ENCODE measurements around the gene ANAPC7.

The ANAPC7 gene

DNA sequence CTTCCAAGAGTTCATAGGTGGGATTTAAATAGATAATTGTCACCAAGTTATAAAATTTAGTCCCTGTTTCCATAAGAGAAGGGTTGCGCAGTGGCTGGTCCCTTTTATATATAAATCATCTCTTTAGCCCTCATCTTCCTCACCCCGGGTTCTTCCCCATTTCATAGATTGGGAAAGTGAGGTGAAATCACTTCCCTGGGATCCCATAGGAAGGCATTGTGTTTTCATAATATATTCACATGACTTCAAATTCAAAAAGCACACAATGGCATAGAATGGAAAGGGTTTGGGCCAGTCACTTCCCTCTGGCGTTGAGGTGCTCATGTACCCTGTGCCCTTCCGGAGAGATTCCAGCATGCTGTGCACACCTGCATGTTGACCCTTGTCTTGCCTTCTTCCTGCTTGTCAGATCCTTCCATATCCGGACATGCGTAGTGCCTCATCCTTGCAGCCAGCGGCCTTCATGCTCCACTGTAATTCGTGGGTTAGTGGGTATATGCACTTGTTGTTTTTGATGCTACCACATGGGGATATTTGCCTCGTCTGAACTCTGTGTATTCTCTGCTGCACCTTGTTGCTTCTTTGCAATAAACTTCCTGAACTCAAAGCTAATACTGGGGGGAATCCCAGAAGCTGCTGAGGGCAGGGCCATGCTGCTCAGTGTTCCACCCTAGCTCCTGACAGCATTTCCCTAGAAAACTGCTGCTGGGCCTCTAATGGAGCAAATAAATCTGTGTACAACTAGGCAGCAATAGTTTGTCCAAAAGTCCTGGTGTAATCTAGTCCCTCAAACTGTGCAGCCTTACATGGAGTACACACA, 59.6 kb downstream of the ANAPC7 start:
- Histone ChIP-seq H3K27me3 (ENCODE audit: insufficient read depth, poor library complexity, severe bottlenecking) (no peaks in the 10 kb centered on the region), H3K27ac (replicated peaks) (no peak overlapping the region), H3K4me3 (replicated peaks; ENCODE audit: insufficient read depth, low read length) (no peak overlapping the region)
- TF ChIP-seq GABPA (IDR thresholded peaks at IDR 0.05; ENCODE audit: low read depth), result no peak
- TF ChIP-seq, protein P1, sequence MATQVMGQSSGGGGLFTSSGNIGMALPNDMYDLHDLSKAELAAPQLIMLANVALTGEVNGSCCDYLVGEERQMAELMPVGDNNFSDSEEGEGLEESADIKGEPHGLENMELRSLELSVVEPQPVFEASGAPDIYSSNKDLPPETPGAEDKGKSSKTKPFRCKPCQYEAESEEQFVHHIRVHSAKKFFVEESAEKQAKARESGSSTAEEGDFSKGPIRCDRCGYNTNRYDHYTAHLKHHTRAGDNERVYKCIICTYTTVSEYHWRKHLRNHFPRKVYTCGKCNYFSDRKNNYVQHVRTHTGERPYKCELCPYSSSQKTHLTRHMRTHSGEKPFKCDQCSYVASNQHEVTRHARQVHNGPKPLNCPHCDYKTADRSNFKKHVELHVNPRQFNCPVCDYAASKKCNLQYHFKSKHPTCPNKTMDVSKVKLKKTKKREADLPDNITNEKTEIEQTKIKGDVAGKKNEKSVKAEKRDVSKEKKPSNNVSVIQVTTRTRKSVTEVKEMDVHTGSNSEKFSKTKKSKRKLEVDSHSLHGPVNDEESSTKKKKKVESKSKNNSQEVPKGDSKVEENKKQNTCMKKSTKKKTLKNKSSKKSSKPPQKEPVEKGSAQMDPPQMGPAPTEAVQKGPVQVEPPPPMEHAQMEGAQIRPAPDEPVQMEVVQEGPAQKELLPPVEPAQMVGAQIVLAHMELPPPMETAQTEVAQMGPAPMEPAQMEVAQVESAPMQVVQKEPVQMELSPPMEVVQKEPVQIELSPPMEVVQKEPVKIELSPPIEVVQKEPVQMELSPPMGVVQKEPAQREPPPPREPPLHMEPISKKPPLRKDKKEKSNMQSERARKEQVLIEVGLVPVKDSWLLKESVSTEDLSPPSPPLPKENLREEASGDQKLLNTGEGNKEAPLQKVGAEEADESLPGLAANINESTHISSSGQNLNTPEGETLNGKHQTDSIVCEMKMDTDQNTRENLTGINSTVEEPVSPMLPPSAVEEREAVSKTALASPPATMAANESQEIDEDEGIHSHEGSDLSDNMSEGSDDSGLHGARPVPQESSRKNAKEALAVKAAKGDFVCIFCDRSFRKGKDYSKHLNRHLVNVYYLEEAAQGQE (IDR thresholded peaks at IDR 0.05; ENCODE audit: insufficient replicate concordance, low read depth), result no peak
- no peak for DNase-seq (ENCODE audit: low read depth in 1 of 2, low spot score in 1 of 2)

GRCh38 chr12:110343114-110343513, 60.4 kb downstream of the ANAPC7 start:
- H3K27me3 ChIP-seq (ENCODE audit: insufficient read depth, poor library complexity, severe bottlenecking), result no peaks in the 10 kb centered on the region
- TF ChIP-seq, protein P1 (IDR thresholded peaks at IDR 0.05; ENCODE audit: insufficient replicate concordance, low read depth), result no peak
- TF ChIP-seq CTCF (IDR thresholded peaks at IDR 0.05; ENCODE audit: insufficient read depth, low read length) (no peak), POLR2AphosphoS5 (IDR thresholded peaks at IDR 0.05; ENCODE audit: low read depth) (no peak), SPI1 (IDR thresholded peaks at IDR 0.05; ENCODE audit: borderline replicate concordance, low read depth) (no peak), GABPA (IDR thresholded peaks at IDR 0.05; ENCODE audit: low read depth) (no peak)
- no peak overlapping the region for H3K4me3 ChIP-seq (replicated peaks; ENCODE audit: insufficient read depth, low read length)
- DNase-seq (ENCODE audit: low read depth in 1 of 2, low spot score in 1 of 2), result no peak
- H3K27ac ChIP-seq (replicated peaks), result no peak overlapping the region

- H3K27ac ChIP-seq (replicated peaks), result no peak overlapping the region
- TF ChIP-seq POLR2AphosphoS5 (IDR thresholded peaks at IDR 0.05; ENCODE audit: low read depth) (no peak), CTCF (IDR thresholded peaks at IDR 0.05; ENCODE audit: insufficient read depth, low read length) (no peak), GABPA (IDR thresholded peaks at IDR 0.05; ENCODE audit: low read depth) (no peak), SPI1 (IDR thresholded peaks at IDR 0.05; ENCODE audit: borderline replicate concordance, low read depth) (no peak)
- TF ChIP-seq, protein P1 (IDR thresholded peaks at IDR 0.05; ENCODE audit: insufficient replicate concordance, low read depth), result no peak
- DNase-seq (ENCODE audit: low read depth in 1 of 2, low spot score in 1 of 2), result no peak
- H3K27me3 ChIP-seq (ENCODE audit: insufficient read depth, poor library complexity, severe bottlenecking), result no peaks in the 10 kb centered on the region
- H3K4me3 ChIP-seq (replicated peaks; ENCODE audit: insufficient read depth, low read length), result no peak overlapping the region
Observed at GRCh38 chr12:110342157-110342556, 61.4 kb downstream of the ANAPC7 start.

Measured in HL-60 (cell line).